SKM-1 treated with dmso at 0.1 percent for 144 hours (cell line): ENCODE results near the gene GFRA1.
"Not testable (repeated sequence)": the region's sequence is repeated elsewhere in the genome, so short reads cannot be mapped to it uniquely, and the experiment has no call there.

Experiments used
- DNase-seq: peaks from one replicate; lab custom pipeline; 2025; ENCODE audit not compliant: unreplicated experiment; lab: John Stamatoyannopoulos, UW

The GFRA1 gene

GRCh38 chr10:116044801-116045248, 228.2 kb downstream of the GFRA1 start:
- no peak for DNase-seq

- no peak for DNase-seq
Measured at GRCh38 chr10:116043861-116044260, 229.1 kb downstream of the GFRA1 start.

GRCh38 chr10:116043304-116043703, 229.7 kb downstream of the GFRA1 start:
- no peak for DNase-seq

GRCh38 chr10:116041948-116042347, 231.1 kb downstream of the GFRA1 start:
- DNase-seq, result no peak

- no peak for DNase-seq
Measured at GRCh38 chr10:116039612-116040011, 233.4 kb downstream of the GFRA1 start.

- DNase-seq, result no peak
Measured at GRCh38 chr10:116038259-116038658, 234.7 kb downstream of the GFRA1 start.

GRCh38 chr10:116035406-116035805, 237.6 kb downstream of the GFRA1 start:
- DNase-seq, result not testable (repeated sequence)

GRCh38 chr10:116030576-116030975, 242.4 kb downstream of the GFRA1 start:
- DNase-seq, result no peak

- DNase-seq, result no peak
Measured at GRCh38 chr10:116029826-116030225, 243.2 kb downstream of the GFRA1 start.

- DNase-seq, result no peak
Measured at GRCh38 chr10:116027355-116027754, 245.7 kb downstream of the GFRA1 start.

- no peak for DNase-seq
Measured at GRCh38 chr10:116026725-116027124, 246.3 kb downstream of the GFRA1 start.

- DNase-seq, result no peak
Measured at GRCh38 chr10:116026315-116026714, 246.7 kb downstream of the GFRA1 start.

- DNase-seq, result no peak
Measured at GRCh38 chr10:116024271-116024878, 248.6 kb downstream of the GFRA1 start.

GRCh38 chr10:116017405-116017804, 255.6 kb downstream of the GFRA1 start:
- DNase-seq, result no peak

GRCh38 chr10:116015583-116016333, 257.2 kb downstream of the GFRA1 start:
- DNase-seq, result no peak

GRCh38 chr10:116014871-116015582, 258.0 kb downstream of the GFRA1 start:
- no peak for DNase-seq

- no peak for DNase-seq
Measured at GRCh38 chr10:116014326-116014725, 258.7 kb downstream of the GFRA1 start.

GRCh38 chr10:116011929-116012328, 261.1 kb downstream of the GFRA1 start:
- no peak for DNase-seq

GRCh38 chr10:116007256-116007891, 265.6 kb downstream of the GFRA1 start:
- DNase-seq, result no peak
